Left kidney (tissue), 2 donors: Measurements from ENCODE around the gene GPC3. TPM values are rescaled to one million over a fixed set of nuclear protein-coding genes. Genes with fewer than 3 reads are reported as not detected.
"Not testable (repeated sequence)": the region's sequence is repeated elsewhere in the genome, so short reads cannot be mapped to it uniquely, and the experiment has no call there.

ENCODE experiments used
- DNase-seq: peaks from one replicate; pipeline ENCODE4 v3.0.0-alpha.2; 2013
- polyA plus RNA-seq: library from polyadenylated mRNA; unstranded; fragments of 120-200 nt; gene quantifications from one replicate; pipeline ENCODE4 v1.2.1, GENCODE V29; 2013; ENCODE audit not compliant: insufficient read length

The GPC3 gene
- polyA plus RNA-seq, 1 donor = 1,367 TPM

DNA sequence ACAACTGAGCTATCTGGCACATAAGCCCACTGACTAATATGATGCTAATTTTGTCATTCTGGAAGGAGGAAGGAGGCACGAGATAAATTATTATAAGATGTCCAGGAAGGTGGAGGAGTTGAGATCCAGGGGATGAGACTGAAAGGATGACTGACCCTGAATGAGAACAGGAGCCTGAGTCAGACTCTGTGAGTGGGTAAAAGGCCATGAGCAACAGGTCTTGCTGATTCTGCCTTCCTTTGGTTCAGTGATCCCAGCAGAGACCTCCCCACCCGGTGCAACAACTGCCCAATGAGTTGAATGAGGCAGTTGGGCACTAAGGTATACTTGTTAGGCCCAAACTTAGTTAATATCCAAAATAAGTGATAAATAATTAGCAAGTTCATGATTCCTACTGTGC lies 332.0 kb downstream of the GPC3 start:
- no peak for DNase-seq

DNA sequence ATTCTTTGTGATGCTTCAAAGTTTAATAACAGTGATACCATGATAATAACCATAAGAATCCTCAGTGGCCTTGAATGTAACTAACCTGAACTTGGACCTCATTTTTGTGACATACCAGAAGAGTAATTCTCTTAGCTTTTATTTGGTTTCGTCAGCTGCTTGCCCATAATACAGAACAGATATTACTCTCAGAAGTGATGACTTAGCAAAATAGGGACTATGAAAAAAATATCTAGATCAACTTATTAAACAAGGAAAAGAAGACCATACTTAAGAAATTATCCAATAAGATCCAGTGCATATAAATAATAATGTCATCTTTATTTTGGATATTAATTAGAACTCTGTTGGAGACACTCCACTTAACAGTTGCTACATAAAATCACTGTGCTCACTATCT lies 333.2 kb downstream of the GPC3 start:
- DNase-seq = no peak

DNA sequence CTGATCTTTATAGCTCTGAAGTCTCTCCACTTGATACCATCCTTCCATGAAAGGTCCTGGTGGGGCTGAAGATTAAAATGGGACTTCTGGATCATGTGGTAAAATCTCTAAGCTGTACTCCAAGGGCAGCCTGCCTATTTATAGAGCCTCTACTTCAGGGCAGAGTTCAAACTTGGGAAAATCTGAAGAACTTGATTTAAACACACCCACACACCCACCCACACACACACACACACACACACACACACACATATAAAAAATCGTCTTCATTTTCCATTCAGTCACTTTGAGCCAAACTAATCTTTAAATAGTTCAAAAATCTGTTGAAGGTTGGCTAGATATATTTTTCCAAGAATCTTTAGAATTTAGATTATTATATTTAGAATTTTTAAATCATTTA lies 335.2 kb downstream of the GPC3 start:
- no peak for DNase-seq

DNA sequence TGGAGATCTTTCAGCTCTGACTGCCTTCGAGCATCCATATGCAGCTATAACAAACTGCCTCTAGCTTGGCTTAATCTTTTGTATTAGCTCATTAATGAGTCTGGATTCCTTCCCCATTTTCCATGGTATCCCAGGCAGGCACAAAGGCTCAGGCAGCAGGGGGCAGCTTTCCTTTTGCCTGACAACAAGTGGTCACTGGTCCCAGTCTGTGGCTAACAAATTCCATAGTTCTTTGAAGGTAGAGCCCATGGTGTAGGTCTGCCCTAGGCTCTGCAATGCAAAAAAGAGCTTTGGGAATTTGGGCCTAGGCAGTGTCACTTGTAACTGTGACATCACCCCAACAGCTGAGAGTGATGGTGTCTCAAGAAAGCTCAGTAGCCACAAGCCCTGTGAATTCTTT lies 335.7 kb downstream of the GPC3 start:
- DNase-seq = no peak

DNA sequence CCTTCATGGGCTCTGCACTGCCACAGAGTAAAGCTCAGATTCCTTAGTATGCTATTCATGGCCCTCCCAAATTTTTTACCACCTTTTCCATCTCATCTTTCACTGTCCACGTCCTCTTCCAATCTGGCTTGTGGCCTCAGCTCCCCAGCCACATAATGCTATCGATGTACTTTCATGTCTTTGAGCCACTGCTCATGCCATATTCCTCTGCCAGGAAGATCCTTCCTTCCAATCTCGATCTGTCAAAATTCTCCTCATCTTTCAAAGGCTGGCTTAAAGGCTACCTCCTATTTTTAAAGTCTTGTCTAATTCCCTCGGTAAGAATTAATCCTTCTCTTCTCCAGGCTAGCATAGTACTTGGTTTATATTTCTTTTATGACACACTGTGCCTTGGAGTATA lies 336.8 kb downstream of the GPC3 start:
- no peak for DNase-seq

DNA sequence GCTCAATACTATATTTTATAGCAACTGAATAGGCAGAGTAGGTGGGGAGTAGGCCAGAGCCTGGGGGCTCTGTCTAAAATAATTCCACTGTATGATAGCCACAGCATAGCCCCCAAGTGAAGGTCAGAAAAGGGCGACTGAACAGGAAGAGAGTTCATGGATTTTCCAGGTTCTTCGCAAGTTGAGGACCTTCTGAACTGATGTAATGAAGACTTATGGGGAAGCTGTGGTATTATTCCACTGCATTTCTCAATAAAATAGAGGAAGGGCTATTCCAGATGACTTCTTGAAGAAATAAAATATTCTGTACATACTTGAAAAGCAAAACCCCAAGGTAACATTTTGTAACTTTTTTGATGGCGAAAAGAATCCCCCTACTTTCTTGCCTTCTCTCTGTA lies 338.7 kb downstream of the GPC3 start:
- DNase-seq = no peak

GRCh38 chrX:133645977-133646718 lies 339.2 kb downstream of the GPC3 start:
- DNase-seq = no peak

- no peak for DNase-seq
Measured at GRCh38 chrX:133645256-133645655, 340.1 kb downstream of the GPC3 start.

- no peak for DNase-seq
Measured at GRCh38 chrX:133640161-133641015, 345.0 kb downstream of the GPC3 start.

DNA sequence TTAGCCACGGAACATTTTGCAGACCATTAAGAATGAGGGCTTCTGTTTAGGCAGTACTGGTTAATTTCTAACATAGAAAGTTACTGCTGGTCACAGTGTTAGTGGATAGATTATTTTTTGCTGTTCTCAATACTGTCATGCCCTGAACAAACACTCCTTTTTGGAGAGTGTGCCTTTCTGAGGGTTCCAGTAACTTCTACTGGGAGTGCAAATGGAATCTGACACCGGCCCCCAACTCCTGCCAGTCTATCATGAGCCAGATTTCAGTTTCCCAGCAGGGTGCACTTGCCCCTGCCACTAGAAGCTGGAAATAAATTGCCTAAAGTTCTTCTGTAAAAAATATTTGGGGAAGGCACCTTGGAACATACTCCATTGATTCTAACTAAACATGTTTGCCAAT lies 345.7 kb downstream of the GPC3 start:
- no peak for DNase-seq

- DNase-seq = no peak
Measured at GRCh38 chrX:133638285-133638684, 347.1 kb downstream of the GPC3 start.

DNA sequence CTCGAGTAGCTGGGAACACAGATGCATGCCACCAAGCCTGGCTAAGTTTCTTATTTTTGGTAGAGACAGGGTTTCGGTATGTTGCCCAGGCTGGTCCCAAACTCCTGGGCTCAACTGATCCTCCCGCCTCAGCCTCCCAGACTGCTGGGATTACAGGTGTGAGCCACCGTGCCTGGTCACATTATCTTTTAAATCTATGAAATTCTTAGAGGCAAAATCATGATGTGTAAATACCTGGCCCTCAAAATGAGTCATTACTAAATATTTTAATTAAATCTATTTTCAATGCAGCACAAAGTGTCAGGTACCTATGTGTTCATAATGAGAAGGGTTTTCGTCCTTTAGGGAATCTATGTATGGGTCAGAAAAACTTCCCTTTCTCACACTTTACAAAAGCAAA lies 347.6 kb downstream of the GPC3 start:
- DNase-seq = no peak

- DNase-seq = no peak
Measured at GRCh38 chrX:133636009-133636408, 349.4 kb downstream of the GPC3 start.

- no peak for DNase-seq
Measured at GRCh38 chrX:133634416-133634815, 351.0 kb downstream of the GPC3 start.

- no peak for DNase-seq
Measured at GRCh38 chrX:133633950-133634349, 351.4 kb downstream of the GPC3 start.

GRCh38 chrX:133633162-133633561 lies 352.2 kb downstream of the GPC3 start:
- DNase-seq = no peak

- no peak for DNase-seq
Measured at GRCh38 chrX:133630362-133630761, 355.0 kb downstream of the GPC3 start.

- DNase-seq = no peak
Measured at GRCh38 chrX:133627673-133628072, 357.7 kb downstream of the GPC3 start.

DNA sequence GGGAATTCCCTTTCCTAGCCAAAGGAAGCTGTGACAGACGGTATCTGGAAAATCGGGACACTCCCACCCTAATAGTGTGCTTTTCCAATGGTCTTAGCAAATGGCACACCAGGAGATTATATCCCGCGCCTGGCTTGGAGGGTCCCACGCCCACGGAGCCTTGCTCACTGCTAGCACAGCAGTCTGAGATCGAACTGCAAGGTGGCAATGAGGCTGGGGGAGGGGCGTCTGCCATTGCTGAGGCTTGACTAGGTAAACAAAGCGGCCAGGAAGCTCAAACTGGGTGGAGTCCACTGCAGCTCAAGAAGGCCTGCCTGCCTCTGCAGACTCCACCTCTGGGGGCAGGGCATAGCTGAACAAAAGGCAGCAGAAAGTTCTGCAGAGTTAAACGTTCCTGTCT lies 364.0 kb downstream of the GPC3 start:
- DNase-seq = not testable (repeated sequence)

DNA sequence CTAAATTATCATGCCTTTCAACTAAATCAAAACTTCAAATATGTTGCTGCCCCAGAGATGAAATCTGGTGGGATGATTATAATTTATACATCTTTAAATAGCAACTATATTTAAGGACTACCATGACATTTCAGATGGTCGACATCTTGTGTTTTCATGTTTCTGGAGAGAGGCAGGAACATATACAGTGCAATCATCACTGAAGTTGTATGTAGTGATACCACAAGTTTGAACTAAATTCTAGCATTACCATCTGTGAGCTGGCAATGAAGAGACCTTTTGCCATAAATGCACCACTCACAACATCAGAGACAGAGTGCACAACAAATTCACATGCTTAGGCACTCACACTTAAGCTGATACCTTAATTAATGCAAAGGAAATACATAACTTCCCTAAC lies 373.7 kb downstream of the GPC3 start:
- no peak for DNase-seq

- no peak for DNase-seq
Measured at GRCh38 chrX:133610056-133610455, 375.3 kb downstream of the GPC3 start.

DNA sequence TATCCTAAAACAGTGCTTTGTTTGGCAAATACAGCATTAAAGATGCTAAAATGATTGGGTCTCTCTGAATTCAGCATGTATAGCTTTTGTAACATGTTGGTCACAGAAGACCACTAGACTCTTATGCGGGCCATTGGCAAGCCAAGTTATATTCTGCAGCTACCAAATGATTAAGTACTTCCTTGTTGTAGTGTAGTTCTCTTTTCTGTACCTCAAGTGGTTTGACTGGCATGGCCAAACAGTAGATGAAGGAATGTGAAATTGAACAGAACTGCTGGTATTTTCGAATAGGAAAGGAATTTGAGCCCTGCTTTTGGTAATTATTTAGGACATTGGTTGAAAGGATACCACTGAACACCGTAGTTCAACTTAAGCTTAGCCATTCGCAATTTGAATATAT lies 376.2 kb downstream of the GPC3 start:
- no peak for DNase-seq

DNA sequence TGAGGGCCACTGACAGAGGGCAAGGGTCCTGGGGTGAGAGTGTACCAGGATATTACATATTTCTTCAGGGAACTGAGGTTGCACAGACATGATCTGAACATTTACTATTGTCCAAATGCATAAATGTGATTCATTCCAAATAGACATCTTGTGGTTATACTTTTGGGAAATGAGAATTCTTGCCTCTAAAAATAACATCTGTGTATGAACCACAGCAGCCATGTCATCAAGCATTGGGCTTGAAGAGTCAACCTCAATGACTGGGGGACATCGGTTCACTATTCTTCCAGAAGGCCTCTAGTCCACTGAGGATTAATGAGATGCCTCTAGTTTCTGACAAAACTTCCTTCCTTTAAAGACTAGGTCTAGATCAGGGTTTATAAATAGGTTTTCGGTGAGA lies 377.0 kb downstream of the GPC3 start:
- no peak for DNase-seq
